GM23248 (cell line): Measurements from ENCODE around the gene CTSW. TPM values are rescaled to one million over a fixed set of nuclear protein-coding genes. Genes with fewer than 3 reads are reported as not detected.

Experiments
- DNase-seq: peaks from one replicate; pipeline ENCODE4 v3.0.0-alpha.2; 2015
- H2AFZ ChIP-seq: fragments of 200-600 bp; sonication (generic); 2 replicates; pipeline ENCODE4 v1.6.1; 2016; ENCODE audit warnings: antibody characterized with exemption
- H3F3A ChIP-seq: fragments of 200-600 bp; sonication (generic); 2 replicates; pipeline ENCODE4 v1.6.1; 2016; ENCODE audit warnings: mild to moderate bottlenecking, antibody characterized with exemption, mixed run types; ENCODE audit not compliant: insufficient read depth
- H3K27ac ChIP-seq: fragments of 200-600 bp; sonication (generic); 2 replicates; pipeline ENCODE4 v1.5.1; 2016; ENCODE audit warnings: mild to moderate bottlenecking
- H3K27me3 ChIP-seq: fragments of 200-600 bp; sonication (generic); replicated peaks from 2 replicates; pipeline ENCODE4 v1.6.1; 2016; ENCODE audit warnings: mild to moderate bottlenecking; ENCODE audit not compliant: insufficient read depth
- H3K36me3 ChIP-seq: fragments of 200-600 bp; sonication (generic); 2 replicates; pipeline ENCODE4 v1.6.1; 2016; ENCODE audit warnings: low read depth, mild to moderate bottlenecking
- H3K4me1 ChIP-seq: fragments of 200-600 bp; sonication (generic); 2 replicates; pipeline ENCODE4 v1.6.1; 2016; ENCODE audit warnings: mild to moderate bottlenecking; ENCODE audit not compliant: insufficient read depth
- H3K4me2 ChIP-seq: fragments of 200-600 bp; sonication (generic); one replicate; pipeline ENCODE4 v1.6.1; 2016; ENCODE audit warnings: mild to moderate bottlenecking; ENCODE audit not compliant: unreplicated experiment
- H3K4me3 ChIP-seq: fragments of 200-600 bp; sonication (generic); 2 replicates; pipeline ENCODE4 v1.5.1; 2016; ENCODE audit warnings: mild to moderate bottlenecking
- H3K79me2 ChIP-seq: fragments of 200-600 bp; sonication (generic); 2 replicates; pipeline ENCODE4 v1.6.1; 2016; ENCODE audit warnings: mild to moderate bottlenecking; ENCODE audit not compliant: insufficient read depth
- H3K9ac ChIP-seq: fragments of 200-600 bp; sonication (generic); 2 replicates; pipeline ENCODE4 v1.6.1; 2016; ENCODE audit warnings: mild to moderate bottlenecking
- H3K9me2 ChIP-seq: fragments of 200-600 bp; sonication (generic); 2 replicates; pipeline ENCODE4 v1.6.1; 2016; ENCODE audit warnings: mixed run types, mild to moderate bottlenecking, moderate library complexity; ENCODE audit not compliant: insufficient read depth
- H3K9me3 ChIP-seq: fragments of 200-600 bp; sonication (generic); one replicate; pipeline ENCODE4 v1.6.1; 2017; ENCODE audit warnings: low read depth
- H4K20me1 ChIP-seq: fragments of 200-600 bp; sonication (generic); 2 replicates; pipeline ENCODE4 v1.6.0; 2016; ENCODE audit not compliant: insufficient read depth
- EZH2 ChIP-seq: fragments of 200-600 bp; sonication (generic); IDR thresholded peaks from 2 replicates; pipeline ENCODE4 v1.6.1; 2018; ENCODE audit warnings: antibody characterized with exemption, mild to moderate bottlenecking; ENCODE audit not compliant: insufficient read depth, poor library complexity, severe bottlenecking
- EZH2phosphoT487 ChIP-seq: fragments of 200-600 bp; sonication (generic); IDR thresholded peaks from 2 replicates; pipeline ENCODE4 v1.6.1; 2018; ENCODE audit warnings: antibody characterized with exemption, moderate library complexity, mild to moderate bottlenecking, low read depth; ENCODE audit not compliant: insufficient read depth
- WGBS, 2 experiments: methylation state at CpG; one replicate each; pipeline ENCODE4 v1.1.6; 2015 to 2017; ENCODE audit warnings: low lambda C conversion rate in 2 of 2, low coverage in 1 of 2; ENCODE audit errors: missing lambda C conversion rate in 2 of 2; 5-methylcytosine and 5-hydroxymethylcytosine counted together
- in situ Hi-C: fragments of 300-500 bp; cut with MboI; formaldehyde crosslinking; loops from 2 replicates; pipeline ENCODE4 v1.15.0; 2020
- polyA plus RNA-seq: library from polyadenylated mRNA; unstranded; fragments of >200 nt; fragmentation: Nextera tagmentation; extraction: Ambion mirVana; gene quantifications from 2 replicates; pipeline ENCODE4 v1.2.1, GENCODE V29; 2016
- total RNA-seq: library from RNA; depleted of rRNA; stranded (reverse); fragments of >200 nt; shearing (Covaris generic); gene quantifications from 2 replicates; pipeline ENCODE4 v1.2.3, GENCODE V29; 2014

Gene CTSW
- total and polyA plus RNA-seq, 2 experiments from 2014 or later, result 0.23 to 1.1 TPM

DNA sequence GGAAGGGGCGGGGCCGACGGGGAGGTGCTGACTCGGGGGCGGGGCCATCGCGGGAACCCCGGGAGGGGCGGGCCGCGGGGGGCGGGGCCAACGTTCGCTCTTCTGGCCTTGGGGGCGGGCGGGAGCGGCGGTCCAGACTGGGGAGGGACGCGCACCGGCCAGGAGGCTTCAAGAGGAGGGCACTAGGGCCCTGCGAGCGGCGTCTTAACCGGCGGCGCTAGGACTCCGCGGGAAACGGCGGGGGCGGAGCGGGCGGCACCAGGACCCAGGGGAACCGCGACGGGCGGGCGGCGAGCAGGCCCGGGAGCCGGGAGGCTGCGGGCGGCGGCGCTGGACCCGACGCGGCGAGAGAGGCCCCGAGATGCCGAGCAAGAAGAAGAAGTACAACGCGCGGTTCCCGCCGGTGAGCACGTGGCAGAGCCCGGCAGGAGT, 39.5 kb downstream of the CTSW start, which contains the start of gene DRAP1:
Gene DRAP1 (plus strand): TSS at position 286 of the 432 bp plus-strand sequence. CDS start 76 bp downstream, at position 362.
- Histone ChIP-seq H4K20me1 (no peaks in the 10 kb centered on the region), H3F3A (peaks cover 53% of the 10 kb centered on the region), H3K36me3 (peaks cover 19% of the 10 kb centered on the region; the same call in 1 of the 2 replicates), H3K9ac (peak within 1 kb of the TSS; percentile 96), H3K27me3 (no peaks in the 10 kb centered on the region), H3K27ac (peak within 1 kb of the TSS; percentile 99), H2AFZ (peak within 1 kb of the TSS; percentile 23), H3K4me3 (peak within 1 kb of the TSS; percentile 93), H3K79me2 (peaks cover 67% of the 10 kb centered on the region), H3K9me3 (no peaks in the 10 kb centered on the region), H3K4me1 (peaks cover 43% of the 10 kb centered on the region), H3K9me2 (no peaks in the 10 kb centered on the region), H3K4me2 (peak within 1 kb of the TSS; percentile 87)
- in situ Hi-C loops, result no loop called here
- 1 to 2% methylated on average over 21 to 51 of the region's 59 CpGs for WGBS, 2 experiments
- no peak for TF ChIP-seq EZH2
- TF ChIP-seq EZH2phosphoT487, result no peak
- DNase-seq, result peak; percentile 100

DNA sequence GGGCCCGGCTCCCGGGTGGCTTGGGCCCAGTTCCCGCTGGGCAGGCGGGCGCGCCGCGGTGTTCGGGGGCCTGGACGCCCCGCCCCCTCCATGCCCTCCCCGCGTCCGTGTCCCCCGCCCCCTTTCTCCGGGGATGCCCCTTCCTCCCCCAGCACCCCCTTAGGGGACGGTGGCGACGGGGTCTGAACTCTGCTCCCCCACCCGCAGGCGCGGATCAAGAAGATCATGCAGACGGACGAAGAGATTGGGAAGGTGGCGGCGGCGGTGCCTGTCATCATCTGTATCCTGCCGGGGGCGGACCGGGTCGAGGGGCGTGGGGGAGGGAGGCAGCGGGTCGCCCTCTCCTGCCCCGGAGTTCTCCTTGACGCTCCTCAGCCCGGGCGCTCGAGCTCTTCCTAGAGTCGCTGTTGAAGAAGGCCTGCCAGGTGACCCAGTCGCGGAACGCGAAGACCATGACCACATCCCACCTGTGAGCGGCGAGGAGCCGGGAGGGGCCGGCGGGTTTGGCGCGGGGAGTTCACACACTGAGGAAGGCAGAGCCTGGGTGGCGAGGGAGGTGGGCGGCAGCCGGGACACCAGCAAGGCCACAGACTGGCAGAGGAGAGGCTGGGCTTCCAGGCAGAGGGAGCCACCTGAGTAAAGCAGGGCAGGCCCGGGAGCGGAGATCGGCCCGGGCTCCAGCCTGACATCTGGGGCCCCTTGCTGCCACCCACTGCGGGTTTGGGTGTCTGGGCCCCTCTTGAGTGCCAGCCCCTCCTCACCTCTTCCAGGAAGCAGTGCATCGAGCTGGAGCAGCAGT, 40.1 kb downstream of the CTSW start:
- WGBS, 2 experiments, result 0 to 1% methylated on average over 32 to 60 of the region's 60 CpGs
- Histone ChIP-seq H4K20me1 (no peaks in the 10 kb centered on the region), H3K9me3 (no peaks in the 10 kb centered on the region), H3K4me2 (peak overlapping the region; percentile 87), H3K4me1 (peaks cover 39% of the 10 kb centered on the region), H3F3A (peaks cover 49% of the 10 kb centered on the region), H3K27ac (peak overlapping the region; percentile 33), H2AFZ (peak overlapping the region; percentile 23), H3K79me2 (peaks cover 67% of the 10 kb centered on the region), H3K36me3 (peaks cover 19% of the 10 kb centered on the region; the same call in 1 of the 2 replicates), H3K4me3 (peak overlapping the region; percentile 93), H3K27me3 (no peaks in the 10 kb centered on the region), H3K9ac (peak overlapping the region; percentile 82), H3K9me2 (no peaks in the 10 kb centered on the region)
- TF ChIP-seq EZH2, result no peak
- TF ChIP-seq EZH2phosphoT487, result no peak
- DNase-seq, result peak; percentile 44
- in situ Hi-C loops, result no loop called here

- Histone ChIP-seq H3K9ac (peak overlapping the region; percentile 82), H3K9me3 (no peaks in the 10 kb centered on the region), H2AFZ (no peak overlapping the region), H3F3A (peaks cover 48% of the 10 kb centered on the region), H3K9me2 (no peaks in the 10 kb centered on the region), H3K4me1 (peaks cover 33% of the 10 kb centered on the region), H4K20me1 (no peaks in the 10 kb centered on the region), H3K4me2 (peak overlapping the region; percentile 87), H3K36me3 (peaks cover 19% of the 10 kb centered on the region; the same call in 1 of the 2 replicates), H3K4me3 (peak overlapping the region; percentile 93), H3K27me3 (no peaks in the 10 kb centered on the region), H3K27ac (no peak overlapping the region), H3K79me2 (peaks cover 67% of the 10 kb centered on the region)
- 48 to 51% methylated on average over 15 of the region's 15 CpGs for WGBS, 2 experiments
- no peak for TF ChIP-seq EZH2
- TF ChIP-seq EZH2phosphoT487, result no peak
- DNase-seq, result no peak
- in situ Hi-C loops, result no loop called here
Measured at GRCh38 chr11:65920372-65920802, 40.8 kb downstream of the CTSW start.

- Histone ChIP-seq H2AFZ (no peak overlapping the region), H4K20me1 (no peaks in the 10 kb centered on the region), H3K9ac (peak overlapping the region; percentile 82), H3K9me2 (no peaks in the 10 kb centered on the region), H3K4me2 (peak overlapping the region; percentile 87), H3K27me3 (no peaks in the 10 kb centered on the region), H3F3A (peaks cover 46% of the 10 kb centered on the region), H3K27ac (no peak overlapping the region), H3K4me1 (peaks cover 28% of the 10 kb centered on the region), H3K36me3 (peaks cover 19% of the 10 kb centered on the region; the same call in 1 of the 2 replicates), H3K9me3 (no peaks in the 10 kb centered on the region), H3K79me2 (peaks cover 67% of the 10 kb centered on the region), H3K4me3 (peak overlapping the region; percentile 93)
- no peak for TF ChIP-seq EZH2phosphoT487
- no peak for TF ChIP-seq EZH2
- WGBS, 2 experiments, result 44 to 54% methylated on average over 7 to 12 of the region's 12 CpGs
- in situ Hi-C loops, result no loop called here
- DNase-seq, result peak; percentile 49
Measured at GRCh38 chr11:65921033-65921555, 41.5 kb downstream of the CTSW start.
